HFF-Myc (cell line): ENCODE measurements around the gene TSPAN14.

Source experiments
- DNase-seq: peaks from one replicate; pipeline ENCODE4 v3.0.0-alpha.2; 2011; ENCODE audit warnings: low read depth; ENCODE audit errors: extremely low read depth
- H3K4me3 ChIP-seq: replicated peaks from 2 replicates; pipeline ENCODE4 v1.5.1; 2011; ENCODE audit warnings: low read depth, mild to moderate bottlenecking, control low read depth, low read length
- TF ChIP-seq, protein P1 (sequence below): IDR thresholded peaks from 2 replicates; pipeline ENCODE4 v1.5.1; 2012; ENCODE audit warnings: mild to moderate bottlenecking, low read depth, low read length, control low read depth; ENCODE audit errors: missing control alignments

The TSPAN14 gene

GRCh38 chr10:80441831-80442230 is 12.3 kb upstream of the TSPAN14 start:
- H3K4me3 ChIP-seq, result no peak overlapping the region
- DNase-seq, result no peak
- TF ChIP-seq, protein P1, sequence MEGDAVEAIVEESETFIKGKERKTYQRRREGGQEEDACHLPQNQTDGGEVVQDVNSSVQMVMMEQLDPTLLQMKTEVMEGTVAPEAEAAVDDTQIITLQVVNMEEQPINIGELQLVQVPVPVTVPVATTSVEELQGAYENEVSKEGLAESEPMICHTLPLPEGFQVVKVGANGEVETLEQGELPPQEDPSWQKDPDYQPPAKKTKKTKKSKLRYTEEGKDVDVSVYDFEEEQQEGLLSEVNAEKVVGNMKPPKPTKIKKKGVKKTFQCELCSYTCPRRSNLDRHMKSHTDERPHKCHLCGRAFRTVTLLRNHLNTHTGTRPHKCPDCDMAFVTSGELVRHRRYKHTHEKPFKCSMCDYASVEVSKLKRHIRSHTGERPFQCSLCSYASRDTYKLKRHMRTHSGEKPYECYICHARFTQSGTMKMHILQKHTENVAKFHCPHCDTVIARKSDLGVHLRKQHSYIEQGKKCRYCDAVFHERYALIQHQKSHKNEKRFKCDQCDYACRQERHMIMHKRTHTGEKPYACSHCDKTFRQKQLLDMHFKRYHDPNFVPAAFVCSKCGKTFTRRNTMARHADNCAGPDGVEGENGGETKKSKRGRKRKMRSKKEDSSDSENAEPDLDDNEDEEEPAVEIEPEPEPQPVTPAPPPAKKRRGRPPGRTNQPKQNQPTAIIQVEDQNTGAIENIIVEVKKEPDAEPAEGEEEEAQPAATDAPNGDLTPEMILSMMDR, result no peak

DNA sequence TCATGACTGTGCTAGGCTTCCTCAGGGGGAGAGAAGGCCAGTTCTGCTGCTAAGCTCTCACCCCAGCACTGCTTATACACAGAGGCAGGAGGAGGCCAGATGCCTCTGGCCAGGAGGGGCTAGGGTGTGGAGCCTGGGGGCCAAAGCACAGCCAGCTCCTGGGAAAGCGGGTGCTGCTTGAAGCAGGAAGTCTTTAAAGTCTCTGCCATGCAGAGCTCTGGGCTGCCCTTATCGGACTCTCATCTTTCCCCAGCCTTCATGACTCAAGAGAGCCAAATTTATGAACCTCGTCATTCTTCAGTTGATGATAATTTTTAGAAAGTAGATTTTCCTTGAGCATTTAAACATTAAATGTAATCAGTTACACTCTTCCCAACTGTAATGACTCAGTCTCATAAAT is 11.2 kb upstream of the TSPAN14 start:
- no peak overlapping the region for H3K4me3 ChIP-seq
- no peak for DNase-seq
- TF ChIP-seq, protein P1, result no peak

DNA sequence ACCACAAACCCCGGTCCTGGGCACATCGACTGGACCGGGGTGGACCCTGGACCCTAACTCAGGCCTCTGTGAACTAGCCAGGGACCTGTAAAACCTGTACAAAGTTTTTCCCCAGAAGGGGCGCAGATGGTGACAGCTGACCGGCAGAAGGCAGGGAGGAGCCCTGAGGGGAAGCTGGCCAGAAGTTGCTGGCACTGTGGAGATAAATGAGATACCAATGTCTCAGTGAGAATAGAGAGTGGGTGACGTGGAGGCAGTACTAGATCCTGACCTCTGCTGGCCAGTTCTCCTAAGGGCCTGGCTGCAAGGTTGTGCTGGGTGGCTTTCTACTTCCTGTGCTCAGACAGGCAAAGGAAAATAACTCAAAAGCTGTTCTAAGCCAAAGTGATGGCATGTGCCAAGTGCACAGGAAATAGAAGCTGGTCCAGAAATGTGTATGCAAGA is 10.6 kb upstream of the TSPAN14 start:
- TF ChIP-seq, protein P1, result peak; percentile 58
- H3K4me3 ChIP-seq, result no peak overlapping the region
- peak; percentile 51 for DNase-seq

DNA sequence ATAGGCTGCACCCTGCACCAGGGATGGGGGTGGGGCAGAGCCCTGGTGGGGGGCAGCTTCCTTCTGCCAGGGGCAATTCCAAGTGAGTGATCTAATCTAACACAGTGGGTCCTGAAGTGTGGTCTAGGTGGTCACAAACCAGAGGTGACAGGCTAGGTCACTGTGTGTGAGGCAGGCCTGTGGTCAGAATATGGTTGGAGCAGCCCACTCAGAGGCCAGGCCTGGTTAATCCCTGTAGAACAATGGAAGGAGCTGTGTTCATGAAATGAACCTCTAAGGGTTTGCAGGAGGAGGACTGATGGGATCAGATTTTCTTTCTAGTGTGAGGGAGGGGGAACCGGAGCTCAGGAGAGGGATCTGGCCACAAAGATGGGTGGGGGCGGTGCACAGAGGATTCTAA is 10.0 kb upstream of the TSPAN14 start:
- TF ChIP-seq, protein P1, result no peak
- DNase-seq, result no peak
- H3K4me3 ChIP-seq, result no peak overlapping the region

DNA sequence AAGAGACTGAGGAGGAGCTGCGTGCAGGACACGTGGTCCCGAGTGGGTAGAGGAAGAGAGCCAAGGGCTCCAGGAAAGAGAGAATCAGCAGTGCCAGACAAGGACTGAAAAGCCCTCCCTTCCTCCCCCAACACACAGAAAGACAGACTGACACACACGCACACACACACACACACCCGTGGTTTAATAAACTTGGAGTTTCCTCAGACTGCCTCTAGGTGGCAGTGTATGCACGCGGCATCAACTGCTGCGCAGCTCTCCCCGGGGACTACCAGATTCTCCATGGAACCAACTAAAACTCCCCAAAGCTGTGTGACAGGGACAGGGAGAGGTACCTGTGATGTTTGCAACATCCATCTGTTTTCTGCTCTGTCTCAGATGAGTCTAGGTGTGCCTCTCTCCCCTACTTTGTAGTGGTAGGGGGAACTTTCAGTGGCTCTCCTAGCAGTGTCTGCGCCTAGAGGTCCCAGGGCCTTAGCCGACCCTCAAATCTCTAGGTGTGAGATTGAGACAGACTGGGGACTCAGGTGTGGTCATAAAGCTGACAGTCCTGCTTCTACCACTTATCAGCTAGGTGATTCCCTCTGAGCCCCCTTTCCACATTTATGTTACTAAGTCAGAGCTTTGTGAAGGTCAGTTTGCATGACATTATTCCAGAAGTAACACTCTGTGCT is 9.3 kb upstream of the TSPAN14 start:
- TF ChIP-seq, protein P1, result peak; percentile 94
- DNase-seq, result peak; percentile 72
- no peak overlapping the region for H3K4me3 ChIP-seq

- DNase-seq, result no peak
- TF ChIP-seq, protein P1, result no peak
- H3K4me3 ChIP-seq, result no peak overlapping the region
Observed at GRCh38 chr10:80447436-80448190, 6.5 kb upstream of the TSPAN14 start.
